ENCODE data around the gene DYDC2. TPM values are rescaled to one million over a fixed set of nuclear protein-coding genes. Genes with fewer than 3 reads are reported as not detected.

The DYDC2 gene
- total and polyA plus RNA-seq, 2 experiments from 2014 or later = not detected

GRCh38 chr10:80409121-80409520, 52.5 kb downstream of the DYDC2 start:
- no peak overlapping the region for H3K9ac ChIP-seq
- no peaks in the 10 kb centered on the region for H4K20me1 ChIP-seq (ENCODE audit: insufficient read depth)
- H3K4me2 ChIP-seq (ENCODE audit: unreplicated experiment) = no peak overlapping the region
- no peaks in the 10 kb centered on the region for H3K4me1 ChIP-seq (ENCODE audit: insufficient read depth)
- no peak for TF ChIP-seq EZH2 (IDR thresholded peaks at IDR 0.05; ENCODE audit: insufficient read depth, poor library complexity, severe bottlenecking)
- H3K27ac ChIP-seq = no peak overlapping the region
- DNase-seq = no peak
- H3K36me3 ChIP-seq (ENCODE audit: low read depth) = no peaks in the 10 kb centered on the region
- no peak overlapping the region for H3K4me3 ChIP-seq
- WGBS, 2 experiments (ENCODE audit: low coverage in 1 of 2, low lambda C conversion rate in 2 of 2, missing lambda C conversion rate in 2 of 2) = 33 to 39% methylated on average over 12 of the region's 12 CpGs
- H3K27me3 ChIP-seq (replicated peaks; ENCODE audit: insufficient read depth) = peaks cover 32% of the 10 kb centered on the region
- H3F3A ChIP-seq (ENCODE audit: insufficient read depth) = no peaks in the 10 kb centered on the region
- H3K9me2 ChIP-seq (ENCODE audit: insufficient read depth) = no peaks in the 10 kb centered on the region
- in situ Hi-C loops (cut with MboI) = no loop called here
- H3K79me2 ChIP-seq (ENCODE audit: insufficient read depth) = no peaks in the 10 kb centered on the region
- no peaks in the 10 kb centered on the region for H3K9me3 ChIP-seq (ENCODE audit: low read depth)
- no peak overlapping the region for H2AFZ ChIP-seq

- no peaks in the 10 kb centered on the region for H3K36me3 ChIP-seq (ENCODE audit: low read depth)
- 40 to 50% methylated on average over 2 of the region's 2 CpGs for WGBS, 2 experiments (ENCODE audit: low coverage in 1 of 2, low lambda C conversion rate in 2 of 2, missing lambda C conversion rate in 2 of 2)
- no peaks in the 10 kb centered on the region for H3K9me3 ChIP-seq (ENCODE audit: low read depth)
- no peak for TF ChIP-seq EZH2phosphoT487 (IDR thresholded peaks at IDR 0.05; ENCODE audit: insufficient read depth, low read depth)
- no peak for TF ChIP-seq EZH2 (IDR thresholded peaks at IDR 0.05; ENCODE audit: insufficient read depth, poor library complexity, severe bottlenecking)
- no peak overlapping the region for H3K9ac ChIP-seq
- peaks cover 32% of the 10 kb centered on the region for H3K27me3 ChIP-seq (replicated peaks; ENCODE audit: insufficient read depth)
- no peak for DNase-seq
- no peak overlapping the region for H2AFZ ChIP-seq
- H3K4me1 ChIP-seq (ENCODE audit: insufficient read depth) = no peaks in the 10 kb centered on the region
- H3K79me2 ChIP-seq (ENCODE audit: insufficient read depth) = no peaks in the 10 kb centered on the region
- in situ Hi-C loops (cut with MboI) = no loop called here
- H4K20me1 ChIP-seq (ENCODE audit: insufficient read depth) = no peaks in the 10 kb centered on the region
- no peaks in the 10 kb centered on the region for H3F3A ChIP-seq (ENCODE audit: insufficient read depth)
- H3K27ac ChIP-seq = no peak overlapping the region
- no peak overlapping the region for H3K4me3 ChIP-seq
- H3K4me2 ChIP-seq (ENCODE audit: unreplicated experiment) = no peak overlapping the region
- no peaks in the 10 kb centered on the region for H3K9me2 ChIP-seq (ENCODE audit: insufficient read depth)
Observed at GRCh38 chr10:80410122-80410521, 53.5 kb downstream of the DYDC2 start.

GRCh38 chr10:80410578-80411145, 54.1 kb downstream of the DYDC2 start:
- Histone ChIP-seq H3F3A (ENCODE audit: insufficient read depth) (no peaks in the 10 kb centered on the region), H3K9ac (no peak overlapping the region), H4K20me1 (ENCODE audit: insufficient read depth) (no peaks in the 10 kb centered on the region), H2AFZ (no peak overlapping the region), H3K9me2 (ENCODE audit: insufficient read depth) (no peaks in the 10 kb centered on the region), H3K27me3 (replicated peaks; ENCODE audit: insufficient read depth) (peaks cover 29% of the 10 kb centered on the region), H3K79me2 (ENCODE audit: insufficient read depth) (no peaks in the 10 kb centered on the region), H3K4me1 (ENCODE audit: insufficient read depth) (no peaks in the 10 kb centered on the region), H3K27ac (no peak overlapping the region), H3K4me2 (ENCODE audit: unreplicated experiment) (no peak overlapping the region), H3K9me3 (ENCODE audit: low read depth) (no peaks in the 10 kb centered on the region), H3K36me3 (ENCODE audit: low read depth) (no peaks in the 10 kb centered on the region), H3K4me3 (no peak overlapping the region)
- in situ Hi-C loops (cut with MboI) = no loop called here
- 76 to 79% methylated on average over 5 of the region's 5 CpGs for WGBS, 2 experiments (ENCODE audit: low coverage in 1 of 2, low lambda C conversion rate in 2 of 2, missing lambda C conversion rate in 2 of 2)
- no peak for TF ChIP-seq EZH2 (IDR thresholded peaks at IDR 0.05; ENCODE audit: insufficient read depth, poor library complexity, severe bottlenecking)
- TF ChIP-seq EZH2phosphoT487 (IDR thresholded peaks at IDR 0.05; ENCODE audit: insufficient read depth, low read depth) = no peak
- DNase-seq = no peak

- Histone ChIP-seq H2AFZ (no peak overlapping the region), H3K4me3 (no peak overlapping the region), H3K9me2 (ENCODE audit: insufficient read depth) (no peaks in the 10 kb centered on the region), H3K27me3 (replicated peaks; ENCODE audit: insufficient read depth) (peaks cover 23% of the 10 kb centered on the region), H3K4me2 (ENCODE audit: unreplicated experiment) (no peak overlapping the region), H3K9me3 (ENCODE audit: low read depth) (no peaks in the 10 kb centered on the region), H3K36me3 (ENCODE audit: low read depth) (no peaks in the 10 kb centered on the region), H3K79me2 (ENCODE audit: insufficient read depth) (no peaks in the 10 kb centered on the region), H3K4me1 (ENCODE audit: insufficient read depth) (no peaks in the 10 kb centered on the region), H3K27ac (no peak overlapping the region), H4K20me1 (ENCODE audit: insufficient read depth) (no peaks in the 10 kb centered on the region), H3K9ac (no peak overlapping the region), H3F3A (ENCODE audit: insufficient read depth) (no peaks in the 10 kb centered on the region)
- 60 to 71% methylated on average over 2 of the region's 2 CpGs for WGBS, 2 experiments (ENCODE audit: low coverage in 1 of 2, low lambda C conversion rate in 2 of 2, missing lambda C conversion rate in 2 of 2)
- in situ Hi-C loops (cut with MboI) = no loop called here
- TF ChIP-seq EZH2phosphoT487 (IDR thresholded peaks at IDR 0.05; ENCODE audit: insufficient read depth, low read depth) = no peak
- TF ChIP-seq EZH2 (IDR thresholded peaks at IDR 0.05; ENCODE audit: insufficient read depth, poor library complexity, severe bottlenecking) = no peak
- DNase-seq = no peak
Observed at GRCh38 chr10:80411267-80411668, 54.7 kb downstream of the DYDC2 start.
